Ecto neural progenitor cell (in vitro differentiated cells): Measurements from ENCODE around the gene HDAC8.
"Not testable (repeated sequence)": the region's sequence is repeated elsewhere in the genome, so short reads cannot be mapped to it uniquely, and the experiment has no call there.

ENCODE experiments used
- DNase-seq: peaks from one replicate; pipeline ENCODE4 v3.0.0-alpha.2; 2018; ENCODE audit warnings: low spot score

HDAC8 gene

DNA sequence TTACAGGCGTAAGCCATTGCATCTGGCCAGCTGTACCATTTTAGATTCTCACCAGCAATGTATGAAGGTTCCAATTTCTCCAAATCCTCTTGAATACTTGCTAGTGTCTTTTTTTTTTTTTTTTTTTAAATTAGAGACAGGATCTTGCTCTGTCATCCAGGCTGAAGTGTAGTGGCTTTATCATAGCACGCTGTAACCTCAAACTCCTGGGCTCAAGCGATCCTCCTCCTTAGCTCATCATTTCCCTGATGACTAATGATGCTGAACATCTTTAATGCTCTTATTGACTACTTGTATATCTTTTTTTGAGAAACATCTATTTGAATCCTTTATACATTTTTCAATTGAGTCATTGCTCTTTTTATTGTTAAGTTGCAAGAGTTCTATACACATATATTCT lies 40.3 kb downstream of the HDAC8 start:
- DNase-seq, result no peak

DNA sequence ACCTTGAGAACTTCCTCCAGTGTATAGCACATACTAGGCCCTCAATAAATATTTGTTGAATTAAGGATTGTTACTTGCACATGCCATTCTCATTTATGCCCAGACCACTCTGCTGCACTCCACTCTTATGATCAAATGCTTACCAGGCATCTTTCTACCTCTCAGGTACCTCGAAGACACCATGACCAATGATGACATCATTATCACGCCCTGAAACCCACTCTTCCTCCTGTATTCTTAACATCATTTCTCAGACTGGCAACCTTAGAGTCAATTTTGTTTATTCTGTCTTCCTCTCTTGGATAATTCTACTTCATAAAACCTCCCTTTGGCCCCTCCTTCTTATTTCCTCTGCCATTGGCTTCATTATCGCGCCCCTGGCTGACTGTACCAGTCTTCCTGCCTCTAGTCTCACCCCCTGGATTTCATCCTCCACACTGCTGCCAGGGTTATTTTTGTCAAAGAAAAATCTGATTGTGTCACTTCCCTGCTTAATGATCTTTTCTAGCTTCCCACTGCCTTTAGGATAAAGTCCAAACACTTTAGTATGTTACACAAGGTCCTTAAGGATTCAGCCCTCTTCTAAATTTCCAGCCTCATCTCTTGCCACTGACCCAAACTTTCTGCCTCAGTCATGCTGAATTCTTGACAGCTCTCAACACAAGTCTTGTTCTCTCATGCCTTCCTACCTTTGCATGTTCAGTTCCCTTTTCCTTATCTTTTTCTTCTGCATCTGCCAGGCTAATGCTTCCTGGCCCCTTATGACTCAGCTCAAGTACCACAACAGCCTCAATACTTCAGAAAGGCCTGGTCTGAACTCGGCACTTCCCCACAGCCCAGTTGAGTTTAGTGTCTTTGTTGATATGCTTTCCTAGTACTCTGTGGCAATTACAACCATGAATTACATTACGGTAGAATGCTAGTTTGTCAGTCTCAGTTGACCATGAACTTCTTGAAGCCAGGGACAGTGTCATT lies 45.8 kb downstream of the HDAC8 start:
- no peak for DNase-seq

DNA sequence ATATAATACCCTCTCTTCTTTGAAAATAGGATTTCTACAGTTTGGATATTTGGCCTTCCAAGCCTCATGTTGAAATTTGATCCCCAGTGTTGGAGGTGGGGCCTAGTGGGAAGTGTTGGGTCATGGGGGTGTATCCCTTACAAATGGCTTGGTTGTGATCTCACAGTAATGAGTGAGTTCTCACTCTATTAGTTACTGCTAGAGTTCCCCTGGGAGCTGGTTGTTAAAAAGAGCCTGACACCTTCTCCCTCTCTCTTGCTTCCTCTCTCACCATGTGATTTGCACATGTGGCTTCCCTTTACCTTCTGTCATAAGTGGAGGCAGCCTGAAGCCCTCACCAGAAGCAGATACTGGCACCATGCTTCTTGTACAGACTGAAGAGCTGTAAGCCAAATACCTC lies 73.9 kb downstream of the HDAC8 start:
- no peak for DNase-seq

DNA sequence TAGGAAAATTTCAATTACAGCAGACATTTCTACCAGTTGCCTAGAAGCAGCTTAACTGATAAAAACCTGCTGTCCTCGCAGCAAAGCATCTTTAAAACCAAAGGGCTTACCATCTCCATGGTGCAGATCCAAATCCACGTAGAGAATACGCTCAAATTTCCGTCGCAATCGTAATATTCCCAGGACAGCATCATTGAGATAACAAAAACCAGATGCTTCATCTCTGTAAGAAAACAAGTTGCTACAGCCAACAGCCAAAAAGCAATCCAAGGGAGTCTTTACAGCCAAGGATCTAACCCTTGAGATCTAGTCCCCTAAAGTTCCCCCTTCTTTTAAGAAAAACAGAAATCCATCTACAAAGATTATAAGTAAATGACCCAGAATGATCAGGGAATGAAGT lies 77.6 kb downstream of the HDAC8 start:
- DNase-seq, result no peak

DNA sequence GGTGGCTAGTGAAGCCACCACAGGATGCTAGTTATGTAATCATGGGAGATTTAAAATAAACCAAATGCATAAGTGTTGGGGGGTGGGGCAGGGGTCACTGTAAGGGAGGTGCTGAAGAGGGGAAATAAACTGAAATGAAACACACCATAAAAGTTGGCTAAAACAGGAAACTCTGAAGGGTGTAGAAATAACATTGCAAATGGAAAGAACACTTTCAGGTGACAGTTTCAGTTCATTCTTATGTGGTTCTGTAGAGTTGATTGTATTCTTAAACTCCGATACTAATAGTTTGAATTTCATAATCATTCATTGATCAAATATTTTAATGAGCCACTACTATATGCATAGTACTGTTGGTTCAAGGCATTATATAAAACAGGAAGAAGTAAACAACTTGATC lies 80.1 kb downstream of the HDAC8 start:
- DNase-seq, result no peak

DNA sequence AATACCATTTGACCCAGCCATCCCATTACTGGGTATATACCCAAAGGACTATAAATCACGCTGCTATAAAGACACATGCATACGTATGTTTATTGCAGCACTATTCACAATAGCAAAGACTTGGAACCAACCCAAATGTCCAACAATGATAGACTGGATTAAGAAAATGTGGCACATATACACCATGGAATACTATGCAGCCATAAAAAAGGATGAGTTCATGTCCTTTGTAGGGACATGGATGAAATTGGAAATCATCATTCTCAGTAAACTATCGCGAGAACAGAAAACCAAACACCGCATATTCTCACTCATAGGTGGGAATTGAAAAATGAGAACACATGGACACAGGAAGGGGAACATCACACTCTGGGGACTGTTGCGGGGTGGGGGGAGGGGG lies 82.4 kb downstream of the HDAC8 start:
- not testable (repeated sequence) for DNase-seq

DNA sequence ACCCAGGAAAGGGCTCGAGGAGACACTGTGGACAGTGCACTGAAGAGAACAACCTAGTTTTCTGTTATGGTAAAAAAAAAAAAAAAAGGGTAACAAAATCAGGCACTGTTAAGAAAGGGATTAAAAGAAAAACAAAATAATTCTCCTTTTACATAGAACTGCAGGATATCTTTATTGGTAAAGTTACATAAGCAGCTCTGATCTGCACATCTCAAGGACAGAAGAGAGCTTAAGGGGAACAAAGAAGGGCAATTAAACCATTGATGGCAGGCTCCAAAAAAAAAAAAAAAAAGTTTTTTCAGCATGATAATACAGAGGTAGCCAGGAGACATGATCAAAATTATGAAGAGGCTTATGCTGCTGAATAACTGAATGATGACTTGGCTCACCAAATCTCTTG lies 85.0 kb downstream of the HDAC8 start:
- no peak for DNase-seq

DNA sequence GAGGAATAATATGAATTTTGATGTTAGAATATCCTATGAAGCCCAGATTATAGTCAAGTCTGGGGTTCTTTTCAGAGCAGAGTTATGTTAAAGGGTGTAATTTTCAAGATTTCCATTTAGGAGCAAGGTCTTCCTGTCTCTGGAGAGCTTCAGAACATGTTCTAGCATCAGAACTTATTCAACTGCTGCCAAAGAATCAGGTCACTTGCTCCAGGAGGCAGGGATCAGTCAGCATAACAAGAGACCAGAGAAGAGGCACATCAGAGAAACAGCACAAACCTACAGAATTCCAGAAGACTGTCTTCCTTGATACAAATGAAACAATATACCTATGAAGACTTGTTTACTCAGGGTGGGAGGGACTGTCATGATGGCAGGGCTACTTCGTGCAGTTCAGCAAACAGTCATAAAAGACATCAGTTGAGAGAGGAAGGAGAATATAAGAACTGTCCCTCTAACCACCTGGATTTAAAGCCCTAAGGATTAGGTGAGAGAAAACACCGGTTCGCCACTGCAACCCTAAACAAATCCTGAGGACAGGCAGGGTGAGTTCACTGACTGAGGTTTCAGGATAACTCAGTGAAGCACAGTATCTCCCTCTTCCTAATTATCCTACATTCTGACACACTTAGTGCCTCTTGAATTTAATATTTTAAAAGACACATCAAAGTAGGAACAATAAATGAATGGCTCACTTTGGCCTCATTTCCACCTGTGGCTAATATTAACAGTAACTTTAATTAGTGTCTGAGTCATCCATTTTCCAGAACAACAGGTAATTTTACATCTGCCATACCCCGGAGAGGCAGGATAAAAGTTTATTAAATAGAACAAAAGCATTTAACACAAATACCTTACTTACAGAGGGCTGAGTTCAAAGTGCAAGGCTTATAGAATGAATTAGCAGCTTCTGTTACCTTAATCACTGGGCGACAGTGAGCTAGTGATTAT lies 93.0 kb downstream of the HDAC8 start:
- no peak for DNase-seq

DNA sequence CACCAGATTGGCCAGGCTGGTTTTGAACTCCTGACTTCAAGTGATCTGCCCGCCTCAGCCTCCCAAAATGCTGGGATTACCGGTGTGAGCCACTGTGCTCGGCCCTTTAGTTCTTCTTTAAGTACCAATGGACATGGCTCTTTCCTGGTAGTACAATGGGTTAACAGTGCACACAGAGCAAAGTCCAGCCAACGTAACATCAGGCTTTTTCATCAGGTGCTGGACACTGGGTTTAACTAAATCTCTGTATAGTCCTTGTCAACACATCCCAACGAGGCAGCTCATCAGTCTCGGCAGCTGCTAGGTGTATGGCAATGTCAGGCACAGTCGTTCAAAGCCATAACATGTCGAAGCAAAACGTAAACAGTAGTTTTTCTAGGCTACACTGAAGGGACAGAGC lies 93.8 kb downstream of the HDAC8 start:
- DNase-seq, result no peak

DNA sequence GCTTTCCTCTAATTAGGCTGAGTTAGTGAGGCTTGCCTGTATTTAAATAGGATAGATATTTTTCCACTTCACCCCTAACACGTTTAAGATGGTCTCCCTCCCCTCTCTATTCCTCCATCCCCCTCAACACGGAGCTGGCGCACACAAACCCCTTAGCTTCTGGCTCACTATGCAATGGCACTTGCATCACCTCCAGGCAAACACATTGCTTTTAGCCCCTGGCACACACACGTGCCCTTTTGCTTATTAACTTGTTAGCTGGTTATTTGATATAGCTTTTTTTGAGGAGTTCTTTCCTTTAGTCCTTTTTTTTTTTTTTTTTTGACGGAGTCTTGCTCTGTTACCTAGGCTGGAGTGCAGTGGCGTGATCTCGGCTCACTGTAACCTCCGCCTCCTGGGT lies 94.3 kb downstream of the HDAC8 start:
- DNase-seq, result no peak

DNA sequence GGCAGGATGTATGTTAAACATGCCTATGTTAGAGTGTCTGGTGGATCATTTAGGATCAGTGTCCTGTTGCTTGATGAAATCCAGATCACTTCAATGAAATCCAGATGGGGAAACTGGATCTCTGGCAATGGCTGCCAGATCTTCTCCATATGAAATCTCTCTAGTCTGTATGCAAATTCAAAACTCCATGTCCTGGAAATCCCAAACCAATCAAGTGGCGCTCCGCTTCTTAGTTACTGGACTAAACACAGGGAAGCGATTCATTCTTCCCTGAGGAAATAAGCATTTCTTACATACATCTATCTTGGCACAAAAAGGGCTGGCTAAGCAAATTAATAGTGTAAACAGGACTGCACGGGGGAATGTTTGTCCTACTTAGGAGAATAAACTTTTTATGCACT lies 94.9 kb downstream of the HDAC8 start:
- no peak for DNase-seq

DNA sequence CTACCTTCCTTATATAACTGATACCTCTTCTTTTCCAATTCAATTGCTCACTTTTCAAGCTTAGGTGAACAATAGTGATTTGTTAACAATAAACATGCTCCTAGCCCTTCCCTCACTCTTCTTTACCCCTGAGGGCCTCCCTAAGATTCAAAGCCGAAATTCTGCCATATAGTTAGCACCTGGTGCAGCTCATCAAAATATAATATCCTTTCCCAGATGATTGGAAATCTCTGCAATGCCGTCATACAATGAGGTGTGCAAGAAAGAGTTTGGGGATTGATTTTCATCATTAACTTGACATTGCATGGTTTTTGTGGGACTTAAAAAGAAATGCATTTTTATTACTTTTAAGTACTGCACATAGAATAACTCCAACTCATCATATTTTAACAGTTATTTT lies 95.3 kb downstream of the HDAC8 start:
- DNase-seq, result no peak

DNA sequence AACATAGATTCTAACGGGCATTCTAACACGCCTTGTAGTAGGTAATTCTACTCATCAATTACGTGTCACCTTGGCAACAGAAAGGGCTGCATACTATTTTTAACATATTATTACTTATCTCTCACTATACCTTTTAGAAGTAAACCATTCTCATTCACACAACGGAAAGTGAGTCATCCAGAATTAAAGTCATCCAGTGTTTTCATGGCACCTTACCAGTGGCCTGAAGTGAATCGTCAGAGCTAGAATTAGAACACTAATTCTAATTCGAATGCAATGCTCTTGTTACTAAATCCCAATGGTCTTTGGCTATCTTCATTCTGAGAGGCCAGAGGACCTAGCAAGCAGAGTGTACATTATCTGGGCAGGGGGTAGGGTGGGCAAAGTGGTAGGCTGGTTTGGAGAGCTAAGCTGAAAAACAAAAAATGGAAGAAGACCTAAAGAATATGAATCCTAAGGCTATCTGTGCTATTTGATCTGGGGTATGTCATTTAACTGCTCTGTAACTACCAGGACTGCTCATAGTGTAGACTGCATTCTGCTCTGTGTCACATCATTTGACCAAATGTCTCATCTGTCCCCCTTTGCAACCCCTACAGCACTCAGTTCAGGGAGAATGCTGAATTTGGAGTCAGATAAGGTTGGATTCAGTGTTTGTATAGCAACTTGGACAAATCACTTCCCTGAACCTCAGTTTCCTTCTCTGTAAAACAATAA lies 96.5 kb downstream of the HDAC8 start:
- DNase-seq, result no peak

DNA sequence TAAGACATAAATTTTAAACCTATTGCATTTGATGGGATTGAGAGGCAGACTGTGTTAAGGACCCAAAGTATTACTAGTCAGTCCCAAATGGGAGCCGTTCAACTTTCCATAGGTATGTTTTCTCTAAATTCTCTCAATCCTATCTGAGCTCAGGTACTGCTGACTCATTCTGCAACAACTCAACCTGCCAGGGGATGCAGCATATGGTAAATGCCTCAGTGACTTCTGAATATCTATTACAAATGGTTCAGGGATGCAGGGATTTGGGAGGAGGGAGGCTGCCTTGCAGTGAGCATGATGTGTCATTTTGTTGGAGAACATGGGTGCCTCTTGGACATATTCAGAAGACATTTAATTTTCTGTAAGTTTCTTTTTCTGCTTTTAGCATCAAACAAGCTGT lies 97.3 kb downstream of the HDAC8 start:
- no peak for DNase-seq

DNA sequence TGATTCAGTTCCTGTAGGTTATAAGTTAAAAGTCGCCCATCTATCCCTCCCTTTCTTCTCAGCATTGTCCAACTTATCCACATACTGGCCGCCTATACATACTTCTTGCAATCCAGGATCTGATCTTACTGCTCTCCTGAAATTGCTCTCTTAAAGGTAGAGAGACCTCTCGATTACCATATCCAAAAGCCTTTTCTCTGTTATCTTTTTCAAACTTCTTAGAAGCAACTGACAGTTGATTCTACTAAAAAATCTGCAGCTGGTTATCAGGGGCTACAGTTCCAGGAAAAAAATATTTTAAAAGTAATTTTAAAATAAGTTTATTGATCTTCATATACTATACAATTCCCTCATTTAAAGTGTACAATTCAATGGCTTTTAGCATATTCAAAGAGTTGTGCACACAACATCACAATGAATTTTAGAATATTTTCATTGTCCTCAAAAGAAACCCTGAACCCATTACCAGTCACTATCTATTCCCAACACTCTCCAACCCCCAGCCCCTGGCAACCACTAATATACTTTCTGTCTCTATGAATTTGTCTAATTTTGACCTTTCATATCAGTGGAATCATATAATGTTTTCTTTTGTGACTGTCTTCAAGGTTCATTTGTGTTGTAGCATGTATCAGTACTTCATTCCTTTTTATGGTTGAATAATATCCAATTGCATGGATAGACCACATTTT lies 102.0 kb downstream of the HDAC8 start:
- DNase-seq, result no peak

DNA sequence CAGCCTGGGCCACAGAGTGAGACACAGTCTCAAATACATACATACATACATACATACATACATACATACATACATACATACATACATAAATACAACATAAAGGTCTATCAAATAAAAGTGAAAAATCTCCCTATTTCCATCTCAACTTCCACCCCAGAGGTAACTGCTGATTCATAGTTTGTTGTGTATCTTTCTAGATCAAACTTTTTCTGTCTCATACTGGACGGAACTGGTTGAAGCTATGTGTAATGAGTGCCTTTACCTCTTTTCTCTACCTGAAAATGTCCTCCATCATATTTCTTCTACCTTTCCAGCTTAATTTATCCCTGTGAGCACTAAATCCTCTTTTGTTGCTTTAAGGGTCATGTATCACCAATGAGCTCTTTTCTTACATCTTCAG lies 102.5 kb downstream of the HDAC8 start:
- no peak for DNase-seq

DNA sequence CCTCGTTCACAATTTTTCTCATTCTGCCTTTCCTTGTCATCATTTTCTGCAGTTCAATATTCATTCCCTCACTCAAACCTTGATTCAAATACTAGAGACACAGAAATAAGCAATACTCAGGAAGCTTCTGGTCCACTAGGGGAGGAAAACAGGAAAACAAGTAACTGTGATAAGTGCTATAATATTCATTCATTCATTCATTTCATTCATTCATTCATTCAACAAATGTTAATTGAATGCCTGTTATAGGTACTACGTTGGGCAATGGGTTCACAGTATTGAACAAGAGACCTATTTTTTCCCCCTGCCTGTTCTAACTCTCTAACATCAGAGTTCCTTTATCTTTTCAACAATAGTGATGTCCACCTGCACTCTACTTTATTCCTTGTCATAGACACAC lies 104.0 kb downstream of the HDAC8 start:
- no peak for DNase-seq

DNA sequence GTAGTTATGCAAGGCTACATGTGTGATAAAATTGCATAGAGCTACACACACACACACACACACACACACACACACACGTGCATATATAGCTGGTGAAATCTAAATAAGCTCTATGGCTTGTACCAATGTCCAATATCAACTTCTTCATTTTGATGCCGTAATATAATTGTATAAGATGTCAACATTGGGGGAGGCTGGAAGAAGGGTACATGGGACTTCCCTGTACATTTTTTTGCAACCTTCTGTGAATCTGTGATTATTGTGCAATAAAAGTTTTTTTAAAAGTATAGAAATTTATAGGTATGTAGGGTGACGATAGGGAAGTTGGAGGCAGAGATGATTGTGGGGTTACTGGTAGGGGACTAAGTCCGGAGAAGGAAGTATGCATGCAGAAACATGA lies 105.5 kb downstream of the HDAC8 start:
- no peak for DNase-seq

DNA sequence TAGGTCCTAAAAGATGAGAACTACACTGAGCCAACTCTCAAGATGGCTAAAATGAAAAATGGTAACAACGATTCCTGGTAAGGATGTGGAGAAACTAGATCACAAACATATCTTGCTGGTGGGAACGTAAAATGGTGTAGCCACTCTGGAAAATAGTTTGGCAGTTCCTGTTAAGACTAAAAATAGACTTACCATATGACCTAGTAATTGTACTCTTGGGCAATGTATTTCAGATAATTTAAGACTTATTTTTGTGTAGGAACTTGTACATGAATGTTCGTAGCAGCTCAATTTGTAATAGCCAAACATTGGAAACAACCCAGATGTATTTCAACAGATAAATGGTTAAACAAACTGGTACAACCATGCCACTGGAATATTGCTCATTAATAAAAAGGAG lies 106.2 kb downstream of the HDAC8 start:
- DNase-seq, result no peak

DNA sequence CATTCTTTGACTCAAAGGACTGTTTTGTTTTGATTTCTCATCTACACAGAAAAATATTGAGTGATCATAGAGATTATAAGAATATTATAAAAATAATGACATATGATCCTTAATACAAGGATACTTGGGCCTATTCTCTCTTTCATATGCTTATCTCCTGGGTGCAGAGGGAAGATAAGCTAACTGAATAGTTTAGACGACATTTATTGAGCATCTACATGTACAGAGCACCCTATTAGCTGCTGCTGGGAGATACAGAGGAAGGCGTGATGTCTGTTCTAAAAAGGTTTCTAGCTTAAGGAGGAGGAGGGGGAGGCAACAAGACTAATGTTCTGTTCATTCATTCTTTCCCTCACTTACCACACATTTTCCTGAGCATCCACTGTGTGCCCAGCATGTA lies 106.8 kb downstream of the HDAC8 start:
- no peak for DNase-seq

DNA sequence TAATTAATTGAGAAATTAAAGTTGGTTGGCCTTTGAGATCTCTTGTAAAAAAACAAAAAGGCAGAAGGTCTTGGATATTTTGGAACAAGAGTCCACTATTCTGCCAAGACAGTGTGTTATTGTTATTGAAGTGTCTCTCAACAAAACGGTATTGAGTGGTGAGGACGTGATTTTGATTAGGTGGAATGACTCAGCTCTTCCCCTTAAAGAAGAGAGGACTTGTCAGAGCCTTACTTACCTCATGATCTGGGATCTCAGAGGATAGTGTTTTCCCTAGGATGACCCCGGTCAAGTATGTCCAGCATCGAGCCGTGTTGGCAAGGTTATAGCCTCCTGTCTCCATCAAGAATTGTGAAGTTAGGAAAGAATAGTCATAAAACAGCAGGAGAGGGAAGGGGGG lies 110.9 kb downstream of the HDAC8 start:
- no peak for DNase-seq

DNA sequence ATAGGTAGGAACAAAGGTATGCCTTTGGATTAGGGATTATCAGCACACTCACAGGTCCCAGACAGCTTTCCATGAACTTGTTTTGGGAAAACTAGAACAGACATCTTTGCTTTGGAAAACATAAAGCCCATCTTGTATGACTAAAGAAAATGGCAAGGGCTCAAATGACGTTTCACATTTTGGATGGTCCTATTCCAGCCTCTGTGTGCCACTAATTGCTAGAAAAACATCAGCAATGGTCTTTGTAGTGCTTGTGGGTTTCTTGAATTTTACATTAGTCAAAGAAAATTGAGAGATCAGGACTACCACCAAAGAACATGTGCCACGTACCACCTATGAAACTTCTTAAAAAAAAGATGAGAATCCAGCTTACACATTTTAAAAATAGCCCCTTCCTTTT lies 111.4 kb downstream of the HDAC8 start:
- no peak for DNase-seq
